Activated CD8-positive, alpha-beta memory T cell treated with anti-CD3 and anti-CD28 coated beads for 48 hours (primary cell): Measurements from ENCODE around the gene PRIM2.
A peak's percentile ranks its signal among the peaks of the same experiment; 100 is the strongest.
"Not testable (repeated sequence)": the region's sequence is repeated elsewhere in the genome, so short reads cannot be mapped to it uniquely, and the experiment has no call there.

ENCODE experiments used
- DNase-seq, 3 experiments: peaks; one replicate each; pipeline ENCODE4 v3.0.0-alpha.2; 2020; ENCODE audit warnings: low read depth in 2 of 3, low spot score in 2 of 3

PRIM2 gene

GRCh38 chr6:57317060-57317943, at the start of gene PRIM2:
PRIM2 (plus strand) TSS chr6:57317630; CDS start chr6:57318446, 816 bp downstream.
- peak; percentile 60 to 71 (median 64) for DNase-seq

- no peak for DNase-seq
These were observed 49.2 kb upstream of the PRIM2 start for GRCh38 chr6:57268294-57268640.

- DNase-seq = not testable (repeated sequence)
These were observed 43.2 kb upstream of the PRIM2 start for GRCh38 chr6:57274113-57274824.

GRCh38 chr6:57275384-57275783, 42.0 kb upstream of the PRIM2 start:
- DNase-seq = no peak

- DNase-seq = no peak
These were observed 40.5 kb upstream of the PRIM2 start for GRCh38 chr6:57276946-57277345.

- DNase-seq = no peak
These were observed 38.9 kb upstream of the PRIM2 start for GRCh38 chr6:57278570-57278969.

- DNase-seq = no peak
These were observed 38.4 kb upstream of the PRIM2 start for GRCh38 chr6:57279013-57279412.

- DNase-seq = no peak
These were observed 34.3 kb upstream of the PRIM2 start for GRCh38 chr6:57283106-57283505.

GRCh38 chr6:57283911-57284455, 33.4 kb upstream of the PRIM2 start:
- DNase-seq = no peak

- not testable (repeated sequence) for DNase-seq
These were observed 29.3 kb upstream of the PRIM2 start for GRCh38 chr6:57288136-57288535.

GRCh38 chr6:57293472-57293871, 24.0 kb upstream of the PRIM2 start:
- DNase-seq = not testable (repeated sequence)

GRCh38 chr6:57294862-57295445, 22.5 kb upstream of the PRIM2 start:
- no peak for DNase-seq

- no peak for DNase-seq
These were observed 19.9 kb upstream of the PRIM2 start for GRCh38 chr6:57297505-57297904.

- no peak for DNase-seq
These were observed 18.7 kb upstream of the PRIM2 start for GRCh38 chr6:57298741-57299140.

GRCh38 chr6:57301757-57302156, 15.7 kb upstream of the PRIM2 start:
- no peak for DNase-seq

- DNase-seq = no peak
These were observed 15.0 kb upstream of the PRIM2 start for GRCh38 chr6:57302477-57302876.

GRCh38 chr6:57303931-57304681, 13.3 kb upstream of the PRIM2 start:
- DNase-seq = no peak

- DNase-seq = no peak
These were observed 12.3 kb upstream of the PRIM2 start for GRCh38 chr6:57305107-57305506.

- no peak for DNase-seq
These were observed 11.7 kb upstream of the PRIM2 start for GRCh38 chr6:57305761-57306160.

- no peak for DNase-seq
These were observed 11.2 kb upstream of the PRIM2 start for GRCh38 chr6:57306273-57306672.

- DNase-seq = no peak
These were observed 9.6 kb upstream of the PRIM2 start for GRCh38 chr6:57307850-57308249.
